Measurements from ENCODE around the gene TXNDC11.

Gene TXNDC11

GRCh38 chr16:11688520-11688886 lies 54.2 kb downstream of the TXNDC11 start:
- no peak for DNase-seq (ENCODE audit: low spot score)

GRCh38 chr16:11687601-11688519 lies 54.8 kb downstream of the TXNDC11 start:
- DNase-seq (ENCODE audit: low spot score), result no peak

- no peak for DNase-seq (ENCODE audit: low spot score)
These were observed 55.8 kb downstream of the TXNDC11 start for GRCh38 chr16:11686713-11687380.

- no peak for DNase-seq (ENCODE audit: low spot score)
These were observed 56.6 kb downstream of the TXNDC11 start for GRCh38 chr16:11685844-11686618.

GRCh38 chr16:11684231-11685025 lies 58.2 kb downstream of the TXNDC11 start:
- no peak for DNase-seq (ENCODE audit: low spot score)

- DNase-seq (ENCODE audit: low spot score), result no peak
These were observed 59.5 kb downstream of the TXNDC11 start for GRCh38 chr16:11683145-11683544.

- DNase-seq (ENCODE audit: low spot score), result no peak
These were observed 60.0 kb downstream of the TXNDC11 start for GRCh38 chr16:11682655-11683096.

GRCh38 chr16:11681976-11682654 lies 60.5 kb downstream of the TXNDC11 start:
- no peak for DNase-seq (ENCODE audit: low spot score)

GRCh38 chr16:11681556-11681955 lies 61.1 kb downstream of the TXNDC11 start:
- no peak for DNase-seq (ENCODE audit: low spot score)

GRCh38 chr16:11679941-11680911 lies 62.4 kb downstream of the TXNDC11 start:
- no peak for DNase-seq (ENCODE audit: low spot score)

- DNase-seq (ENCODE audit: low spot score), result no peak
These were observed 63.4 kb downstream of the TXNDC11 start for GRCh38 chr16:11679250-11679649.

GRCh38 chr16:11677959-11678881 lies 64.4 kb downstream of the TXNDC11 start:
- DNase-seq (ENCODE audit: low spot score), result no peak

- DNase-seq (ENCODE audit: low spot score), result no peak
These were observed 65.2 kb downstream of the TXNDC11 start for GRCh38 chr16:11677451-11677951.

GRCh38 chr16:11676799-11677198 lies 65.9 kb downstream of the TXNDC11 start:
- DNase-seq (ENCODE audit: low spot score), result no peak

GRCh38 chr16:11675561-11676511 lies 66.8 kb downstream of the TXNDC11 start:
- DNase-seq (ENCODE audit: low spot score), result no peak

GRCh38 chr16:11674818-11675560 lies 67.7 kb downstream of the TXNDC11 start:
- no peak for DNase-seq (ENCODE audit: low spot score)

Data from hematopoietic multipotent progenitor cell treated with erythropoietin and hydrocortisone succinate and interleukin-3 and kit ligand, for 15 days (in vitro differentiated cells).